Stimulated activated CD8-positive, alpha-beta memory T cell treated with anti-CD3 and anti-CD28 coated beads, Interleukin-4, amount 100 ng/mL, for 4 hours (primary cell): ENCODE data around the gene TTLL11.

ENCODE experiments used
- DNase-seq, 2 donors: peaks; one replicate each; pipeline ENCODE4 v3.0.0-alpha.2; 2020; ENCODE audit warnings: low read depth in 2 of 2, low spot score in 1 of 2

TTLL11 gene

GRCh38 chr9:121838746-121839669 is 254.1 kb downstream of the TTLL11 start:
- DNase-seq: no peak

DNA sequence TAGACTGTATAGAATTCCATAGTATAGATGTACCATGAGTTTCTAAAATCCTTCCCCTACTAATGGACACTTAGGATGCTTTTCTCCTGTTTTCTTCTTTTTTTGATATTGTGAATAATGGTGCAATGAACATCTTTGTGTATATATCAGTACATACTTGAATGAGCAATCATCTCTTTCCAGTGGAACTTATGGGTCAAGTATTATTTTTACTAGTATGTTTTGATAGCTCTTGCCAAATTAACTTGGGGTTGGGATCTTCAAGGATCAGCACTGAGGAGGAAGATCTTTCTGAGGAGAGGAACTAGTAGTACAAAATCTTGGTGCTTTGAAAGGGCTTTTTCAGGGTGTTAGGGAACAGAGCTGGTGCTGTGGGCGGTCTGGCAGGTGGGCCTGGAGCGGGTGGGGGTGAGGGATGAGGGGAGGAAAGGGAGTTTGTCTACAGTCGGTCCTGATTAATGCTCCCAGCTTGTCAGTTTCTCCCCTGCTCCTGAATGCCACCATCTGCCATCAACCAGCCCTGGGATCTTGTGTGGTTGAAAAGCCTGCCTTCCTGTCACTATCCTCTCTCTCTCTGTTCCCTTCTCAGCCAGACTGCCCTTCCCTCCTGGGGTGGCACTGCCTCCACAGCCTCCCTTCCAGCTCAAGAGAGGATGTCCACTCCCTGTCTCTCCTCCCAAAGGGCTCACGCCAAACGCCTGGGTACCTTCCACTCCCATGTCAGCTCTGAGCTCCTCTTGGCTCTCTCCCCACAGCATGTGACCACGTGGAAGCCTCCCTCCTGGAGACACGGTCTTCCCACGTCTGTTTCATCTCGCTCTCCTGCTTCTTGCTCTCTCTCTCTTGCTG is 255.8 kb downstream of the TTLL11 start:
- no peak for DNase-seq

DNA sequence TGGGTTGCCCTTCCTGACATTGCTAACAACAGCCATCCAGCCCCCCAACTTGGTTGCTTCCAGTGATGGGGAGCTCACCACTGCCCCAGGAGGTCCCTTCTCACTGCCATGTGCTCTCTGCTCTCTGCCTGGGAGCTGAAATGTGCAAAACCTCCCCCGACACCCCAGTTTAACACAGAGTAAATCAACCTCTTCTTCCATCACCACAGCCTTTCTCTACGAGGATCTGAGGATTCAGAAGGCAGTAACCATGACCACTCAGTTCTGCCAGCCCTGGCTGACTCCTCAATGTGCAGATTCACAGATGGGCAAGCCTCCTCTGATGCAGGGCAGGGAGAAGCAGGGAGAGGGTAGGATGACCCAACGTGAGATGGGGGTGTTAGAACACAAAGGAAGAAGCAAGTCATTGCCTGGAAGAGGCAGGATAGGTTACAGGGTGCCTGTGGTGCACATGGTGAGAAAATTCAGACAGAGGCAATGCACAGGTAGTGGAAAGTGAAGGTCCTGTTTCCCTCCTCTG is 256.7 kb downstream of the TTLL11 start:
- no peak for DNase-seq

DNA sequence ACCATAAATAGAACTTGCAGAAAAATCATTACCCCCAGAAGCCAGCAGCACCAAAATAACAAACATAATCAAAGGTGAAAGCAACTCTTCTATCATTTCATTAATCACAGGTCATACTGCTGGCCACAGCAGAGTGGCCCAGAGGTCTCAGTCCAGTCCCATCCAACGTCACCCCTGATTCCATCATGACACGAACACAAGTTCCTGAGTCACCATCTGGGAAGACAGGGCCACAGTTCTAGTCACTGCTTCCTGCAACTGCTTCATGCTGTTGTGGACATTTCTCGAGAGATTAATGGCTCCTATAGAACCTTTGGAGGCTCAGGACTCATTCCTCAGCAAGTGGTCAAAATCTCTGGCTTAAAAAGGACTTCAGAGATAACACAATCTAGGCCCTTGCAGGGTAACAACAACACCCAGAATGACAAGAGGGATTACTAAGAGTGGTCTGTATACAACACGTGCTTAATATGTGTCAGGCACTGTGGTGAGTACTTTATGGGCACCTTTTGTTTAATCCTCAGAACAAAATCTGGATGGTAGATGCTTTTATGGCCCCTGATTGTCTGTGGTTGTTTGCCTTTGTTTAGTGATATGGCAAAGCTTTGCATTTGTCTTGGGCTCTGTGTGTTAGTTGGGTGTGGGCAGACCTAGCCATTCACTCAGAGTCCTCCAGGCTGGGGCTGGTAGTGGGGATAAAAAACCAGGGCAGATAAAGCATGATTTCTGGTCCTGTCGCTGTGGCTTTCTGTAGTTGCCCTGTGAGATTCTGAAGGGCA is 257.3 kb downstream of the TTLL11 start:
- no peak for DNase-seq

- no peak for DNase-seq
Measured at GRCh38 chr9:121833061-121833460, 260.0 kb downstream of the TTLL11 start.

DNA sequence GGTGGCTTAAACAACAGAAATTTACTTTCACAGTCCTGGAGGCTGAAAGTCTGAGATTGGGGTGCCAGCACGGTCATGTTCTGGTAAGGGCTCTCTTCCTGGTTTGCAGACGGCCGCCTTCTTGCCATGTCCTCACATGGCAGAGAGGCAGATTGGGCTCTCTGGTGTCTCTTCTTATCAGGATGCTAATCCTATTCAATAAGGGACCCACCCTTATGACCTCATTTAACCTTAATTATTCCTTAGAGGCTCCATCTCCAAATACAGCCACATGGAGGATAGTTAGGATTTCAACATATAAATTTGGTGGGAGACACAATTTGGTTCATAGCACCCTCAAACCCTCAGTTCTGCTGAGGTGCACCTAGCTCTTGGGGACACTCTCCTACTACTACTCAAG is 261.2 kb downstream of the TTLL11 start:
- no peak for DNase-seq

DNA sequence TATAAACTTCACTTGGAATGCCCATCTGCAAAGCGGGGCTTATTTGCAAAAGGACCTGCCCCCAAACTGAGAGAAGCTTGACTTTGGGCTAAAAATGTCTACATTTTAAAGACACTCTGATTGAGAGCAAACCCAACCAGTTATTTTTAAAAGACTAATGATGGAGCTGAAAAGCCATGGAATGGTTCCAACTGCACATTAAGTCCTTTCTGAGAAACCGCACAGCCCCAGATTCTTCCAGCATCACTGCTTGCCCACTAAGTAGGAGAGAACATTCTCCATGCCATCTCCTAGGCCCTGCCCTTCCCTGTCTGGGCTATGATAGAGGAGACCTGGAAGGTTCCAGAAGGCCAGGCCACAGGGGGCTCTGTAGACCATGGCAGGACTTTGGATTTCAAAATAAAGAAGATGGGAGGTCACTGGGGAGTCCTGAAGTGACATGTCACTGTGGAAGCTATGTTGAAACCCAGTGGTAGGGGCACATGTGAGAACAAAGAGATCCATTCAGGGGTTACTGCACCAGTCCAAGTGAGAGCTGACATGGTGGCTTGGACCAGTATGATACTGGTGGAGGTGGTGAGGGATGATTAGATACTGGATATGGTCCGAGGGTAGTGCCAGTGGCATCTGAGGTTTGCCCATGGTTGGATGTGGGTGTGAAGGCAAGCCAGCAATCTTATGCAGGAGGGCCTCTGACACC is 262.5 kb downstream of the TTLL11 start:
- no peak for DNase-seq

- DNase-seq: no peak
Measured at GRCh38 chr9:121827251-121827967, 265.7 kb downstream of the TTLL11 start.

GRCh38 chr9:121826711-121827110 is 266.4 kb downstream of the TTLL11 start:
- no peak for DNase-seq

DNA sequence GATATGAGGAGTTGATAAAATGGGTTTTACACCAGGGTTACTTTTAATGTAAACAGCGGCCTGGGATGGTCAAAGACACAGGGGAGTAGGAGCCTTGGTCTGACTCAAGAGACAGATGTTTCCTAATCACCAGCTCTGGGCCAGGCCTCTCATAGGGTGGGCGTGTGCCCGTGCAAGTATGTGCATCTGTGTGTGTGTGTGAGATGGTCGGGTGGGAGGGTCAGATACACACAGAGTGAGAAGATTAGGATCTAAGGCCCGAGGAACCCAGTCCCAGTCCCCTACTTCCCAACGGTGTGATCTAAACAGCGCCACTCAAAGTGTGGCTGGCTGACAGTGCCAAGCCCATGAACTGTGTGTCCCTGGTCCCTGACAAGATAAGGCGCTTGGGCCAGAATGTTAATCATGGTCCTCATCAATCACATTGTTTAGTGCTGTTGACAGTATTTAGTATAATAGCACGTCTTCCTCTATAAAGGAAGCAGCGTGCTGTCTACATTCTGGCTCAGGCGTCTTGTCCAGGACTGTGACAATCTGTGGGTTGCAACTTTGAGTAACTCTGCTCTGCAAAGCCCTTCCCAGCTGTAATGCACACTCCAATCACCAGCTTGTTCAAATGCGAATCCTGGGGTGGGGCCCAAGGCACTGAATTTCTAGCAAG is 267.9 kb downstream of the TTLL11 start:
- no peak for DNase-seq

DNA sequence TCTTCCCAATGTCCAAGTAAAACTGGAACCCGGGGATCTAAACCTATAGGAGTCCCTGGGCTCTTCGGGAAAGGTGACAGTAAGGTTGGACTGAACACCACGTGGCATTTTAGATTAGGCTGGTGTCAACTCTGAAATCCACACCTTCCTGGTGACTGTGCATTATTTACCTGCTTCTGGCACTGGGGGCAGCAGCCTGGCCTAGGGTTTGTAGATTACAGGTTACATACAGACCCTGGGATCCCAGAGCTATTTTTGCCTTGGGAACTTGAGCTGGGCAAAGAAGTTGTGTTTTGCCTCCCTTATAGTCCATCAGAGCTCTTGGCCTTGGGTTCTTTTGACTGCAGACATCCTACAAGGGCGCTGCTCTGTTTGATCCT is 268.5 kb downstream of the TTLL11 start:
- DNase-seq: no peak

- DNase-seq: no peak
Measured at GRCh38 chr9:121823451-121824169, 269.5 kb downstream of the TTLL11 start.

DNA sequence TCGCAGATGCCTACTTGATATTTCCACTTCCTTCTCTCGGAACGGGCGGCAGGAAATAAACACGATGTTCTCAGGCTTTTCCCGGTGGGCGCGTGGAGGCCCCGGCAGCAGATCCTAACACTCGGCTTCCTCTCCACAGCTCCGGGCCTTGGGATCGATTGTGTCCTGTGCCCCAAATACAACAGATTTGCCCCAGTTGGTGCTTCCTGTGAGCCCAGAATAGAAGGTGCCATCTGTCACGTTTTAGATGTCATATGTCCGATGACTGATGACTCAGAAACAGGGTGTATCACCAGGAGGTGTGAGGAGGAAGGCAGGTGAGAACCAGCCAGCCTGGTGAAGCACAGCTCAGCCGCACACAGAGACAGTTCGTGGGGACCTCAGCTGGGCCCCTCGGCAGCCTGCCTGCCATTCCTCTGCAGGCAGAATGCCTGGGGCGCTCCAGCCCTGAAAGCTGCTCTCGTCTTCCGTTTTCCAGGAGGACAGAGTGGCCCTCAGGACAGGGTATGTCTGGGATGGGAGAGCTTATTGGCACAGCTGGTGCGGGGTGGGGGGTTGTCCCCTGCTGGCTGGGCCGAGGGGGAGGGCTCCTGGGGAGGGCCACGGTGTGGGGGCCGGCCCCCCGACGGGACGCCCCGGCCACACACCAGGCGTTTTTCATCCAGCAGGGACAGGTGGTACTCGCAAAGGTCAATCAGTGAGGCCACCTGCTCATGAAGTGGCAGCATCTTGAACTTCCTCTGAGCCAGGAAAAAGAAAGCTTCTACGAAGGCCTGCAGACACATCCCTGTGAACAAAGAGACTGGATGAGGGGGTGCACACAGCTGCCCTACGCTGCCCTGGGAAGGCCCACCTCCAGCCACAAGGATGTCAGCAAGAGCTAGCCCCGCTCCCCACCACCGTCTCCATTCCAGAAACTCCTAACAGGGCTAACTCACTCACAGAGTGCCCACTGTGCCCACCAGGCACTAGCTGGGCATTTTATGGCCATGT is 270.7 kb downstream of the TTLL11 start:
- DNase-seq: no peak

- DNase-seq: no peak
Measured at GRCh38 chr9:121821326-121821725, 271.8 kb downstream of the TTLL11 start.

DNA sequence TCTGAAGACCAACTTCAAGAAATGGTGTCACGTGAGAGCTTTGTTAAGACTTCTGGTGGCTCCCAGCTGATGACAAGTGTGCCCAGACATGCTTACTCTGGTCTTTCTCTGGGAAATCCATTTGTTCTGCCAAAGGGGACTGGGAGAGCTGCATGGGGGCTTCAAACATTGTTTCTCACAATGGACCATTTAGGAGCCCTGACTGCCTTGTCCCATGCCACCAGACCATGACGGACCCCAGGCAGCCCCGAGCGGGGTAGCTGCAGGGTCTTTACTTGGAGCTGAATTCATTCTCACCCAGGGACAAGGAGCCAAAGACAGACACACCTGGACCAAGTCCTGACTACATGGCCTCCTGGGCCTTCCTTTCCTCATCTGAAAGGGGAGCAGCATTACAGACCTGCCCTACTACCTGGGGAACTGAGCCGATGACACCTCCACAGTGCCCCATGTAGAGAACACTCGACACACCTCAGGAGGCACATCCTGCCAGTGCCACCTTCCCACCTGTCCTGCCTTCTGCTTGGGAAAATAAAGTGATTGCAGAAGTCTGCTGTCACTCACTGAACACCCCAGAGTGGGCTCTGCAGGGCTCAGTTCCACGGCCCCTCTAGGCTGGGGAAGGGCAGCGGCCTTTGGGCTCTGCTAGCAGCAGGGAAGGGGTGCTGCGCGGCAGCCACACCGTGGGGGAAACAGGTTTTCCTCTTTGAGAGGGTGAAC is 272.7 kb downstream of the TTLL11 start:
- no peak for DNase-seq

- no peak for DNase-seq
Measured at GRCh38 chr9:121819428-121820231, 273.5 kb downstream of the TTLL11 start.
